ENCODE results near the gene RPL23.

DNA sequence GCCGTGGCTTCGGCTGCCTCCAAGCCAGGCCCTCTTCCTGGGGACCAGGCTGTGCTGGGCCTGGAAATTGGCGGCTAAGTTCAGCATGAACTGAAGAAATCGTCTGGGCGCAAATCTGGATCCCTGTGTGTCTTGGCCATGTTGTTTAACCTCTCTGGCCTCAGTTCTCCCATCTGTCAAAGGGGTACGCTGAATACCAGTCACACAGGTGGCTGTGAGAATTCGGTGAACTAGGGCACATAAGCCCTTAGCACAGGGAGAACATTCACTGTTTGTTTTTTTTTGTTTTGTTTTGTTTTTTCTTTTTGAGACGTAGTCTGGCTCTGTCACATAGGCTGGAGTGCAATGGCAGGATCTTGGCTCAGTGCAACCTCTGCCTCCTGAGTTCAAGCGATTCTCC, 35.3 kb upstream of the RPL23 start:
- no peak for TF ChIP-seq CTCF (IDR thresholded peaks at IDR 0.05)
- no peak for TF ChIP-seq POLR2A (IDR thresholded peaks at IDR 0.05)
